HG02852 (cell line): ENCODE results near the gene TEF.
"Not testable (repeated sequence)": the region's sequence is repeated elsewhere in the genome, so short reads cannot be mapped to it uniquely, and the experiment has no call there.

Experiments used
- ATAC-seq: cut with Tn5 transposase; IDR thresholded peaks from one replicate; pipeline ENCODE4 v1.9.1; 2021; ENCODE audit warnings: mild to moderate bottlenecking, moderate library complexity; ENCODE audit not compliant: unreplicated experiment

TEF gene

GRCh38 chr22:41417622-41418390 is 36.1 kb downstream of the TEF start:
- ATAC-seq = no peak

DNA sequence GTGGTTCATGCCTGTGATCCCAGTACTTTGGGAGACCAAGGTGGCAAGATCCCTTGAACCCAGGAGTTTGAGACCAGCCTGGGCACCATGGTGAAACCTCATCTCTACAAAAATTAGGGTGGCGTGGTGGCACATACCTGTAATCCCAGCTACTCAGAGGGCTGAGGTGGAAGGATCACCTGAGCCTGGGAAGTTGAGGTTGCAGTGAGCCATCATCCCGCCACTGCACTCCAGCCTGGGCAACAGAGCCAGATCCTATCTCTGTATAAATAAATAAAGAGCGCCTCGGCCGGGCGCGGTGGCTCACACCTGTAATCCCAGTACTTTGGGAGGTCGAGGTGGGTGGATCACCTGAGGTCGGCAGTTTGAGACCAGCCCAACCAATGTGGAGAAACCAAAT is 37.0 kb downstream of the TEF start:
- no peak for ATAC-seq

DNA sequence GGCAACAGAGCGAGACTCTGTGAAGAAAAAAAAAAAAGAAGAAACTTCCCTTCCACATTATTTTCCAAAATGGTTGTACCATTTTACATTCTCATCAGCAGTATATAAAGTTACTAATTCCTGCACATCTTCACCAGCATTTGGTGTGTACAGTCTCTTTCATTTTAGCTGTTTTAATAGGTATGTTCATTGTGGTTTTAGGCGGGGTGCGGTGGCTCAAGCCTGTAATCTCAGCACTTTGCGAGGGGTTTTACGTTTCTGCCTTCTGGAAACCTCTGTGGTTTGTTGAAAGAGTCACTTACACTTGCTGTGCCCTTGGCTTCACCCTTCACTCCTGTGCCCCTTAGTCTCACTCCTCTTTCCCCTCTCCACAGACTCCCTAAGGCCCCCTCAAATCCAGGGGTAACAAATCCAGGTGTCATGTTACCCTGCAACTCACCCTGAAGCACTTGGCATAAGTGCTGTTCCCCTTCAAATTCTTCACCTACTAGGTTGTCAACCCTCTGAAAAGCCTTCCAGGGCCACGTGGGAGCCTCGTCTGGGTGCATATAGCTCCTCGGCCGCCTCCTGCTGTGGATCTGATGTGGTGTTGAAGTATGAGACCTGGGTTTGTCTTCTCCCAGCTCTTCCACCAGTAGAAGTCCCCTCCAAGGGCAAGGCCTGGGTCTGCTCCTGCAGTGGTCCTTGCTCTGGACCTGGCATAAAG is 44.1 kb downstream of the TEF start:
- ATAC-seq = no peak

DNA sequence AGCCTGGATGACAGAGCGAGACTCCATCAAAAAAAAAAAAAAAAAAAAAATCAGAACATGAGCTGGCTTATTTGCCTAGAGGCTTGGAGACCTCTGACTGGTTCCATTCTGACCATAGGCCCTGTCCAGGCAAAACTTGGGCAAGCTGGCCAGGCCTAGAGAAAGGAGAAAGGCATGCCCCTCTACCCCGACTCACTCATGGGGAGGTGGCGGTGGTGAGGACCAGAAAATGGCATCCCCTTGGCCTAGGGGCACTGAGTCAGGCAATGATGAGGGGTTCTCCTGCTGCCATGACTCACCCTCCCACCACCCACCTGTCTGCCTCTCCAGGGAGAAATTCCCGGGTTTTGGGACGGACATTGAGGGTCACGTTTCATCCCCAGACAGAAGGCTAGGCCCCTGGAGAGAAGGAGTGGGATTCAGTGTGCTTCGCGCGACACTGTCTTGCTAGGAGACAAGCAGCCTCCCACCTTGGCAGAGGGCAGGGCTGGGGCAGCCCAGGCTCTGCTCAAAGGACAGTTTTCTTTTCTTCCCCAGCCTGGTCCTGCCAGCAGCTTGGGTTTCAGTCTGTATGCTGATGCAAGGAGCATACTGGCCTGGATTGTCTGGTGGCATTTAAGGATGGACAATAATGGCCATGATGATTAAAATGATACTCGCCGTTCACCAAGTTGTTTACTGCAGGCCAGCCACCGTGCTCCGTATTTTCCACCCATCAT is 47.6 kb downstream of the TEF start:
- ATAC-seq = no peak

- ATAC-seq = no peak
Measured at GRCh38 chr22:41429951-41430332, 48.2 kb downstream of the TEF start.

DNA sequence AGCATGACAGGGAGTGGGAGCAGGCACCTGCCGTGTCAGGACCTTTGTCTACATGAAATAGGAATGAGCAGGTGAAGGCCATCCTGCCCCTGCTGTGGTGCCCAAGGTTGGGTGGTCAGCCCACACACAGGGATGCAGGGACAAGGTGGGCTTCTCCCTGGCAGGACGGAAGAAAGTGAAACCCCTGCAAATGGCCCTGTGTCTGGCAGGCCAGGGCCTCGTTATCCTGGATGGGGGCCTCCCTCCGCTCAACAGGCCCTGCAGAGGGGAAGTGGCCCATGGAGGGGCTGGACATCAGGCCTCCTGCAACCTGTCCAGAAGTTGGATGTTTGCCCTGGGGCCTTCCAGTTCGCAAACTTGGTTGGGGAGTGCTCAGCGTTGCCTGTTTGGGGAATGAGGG is 49.9 kb downstream of the TEF start:
- ATAC-seq = no peak

DNA sequence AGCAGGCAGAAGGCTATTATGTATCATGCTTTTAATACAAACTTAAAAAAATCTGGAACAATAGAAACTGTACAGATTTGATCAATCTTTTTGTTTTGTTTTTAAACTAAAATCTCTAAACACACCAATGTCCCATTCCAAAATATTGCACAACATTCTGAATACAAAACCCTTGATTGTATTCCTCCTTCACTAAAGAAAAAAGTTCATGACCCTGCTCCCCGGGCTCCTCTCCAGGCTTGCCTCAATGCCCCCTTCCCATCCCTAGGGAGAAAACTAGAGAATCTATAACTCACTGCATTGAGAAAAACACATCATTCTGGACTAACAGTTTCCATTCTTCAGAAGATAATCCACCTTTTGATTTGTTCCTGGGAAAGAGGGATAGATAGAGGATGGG is 51.7 kb downstream of the TEF start:
- ATAC-seq = not testable (repeated sequence)

- not testable (repeated sequence) for ATAC-seq
Measured at GRCh38 chr22:41434361-41435003, 52.7 kb downstream of the TEF start.

GRCh38 chr22:41435560-41435959 is 53.8 kb downstream of the TEF start:
- ATAC-seq = no peak

GRCh38 chr22:41436322-41437113 is 54.8 kb downstream of the TEF start:
- no peak for ATAC-seq

DNA sequence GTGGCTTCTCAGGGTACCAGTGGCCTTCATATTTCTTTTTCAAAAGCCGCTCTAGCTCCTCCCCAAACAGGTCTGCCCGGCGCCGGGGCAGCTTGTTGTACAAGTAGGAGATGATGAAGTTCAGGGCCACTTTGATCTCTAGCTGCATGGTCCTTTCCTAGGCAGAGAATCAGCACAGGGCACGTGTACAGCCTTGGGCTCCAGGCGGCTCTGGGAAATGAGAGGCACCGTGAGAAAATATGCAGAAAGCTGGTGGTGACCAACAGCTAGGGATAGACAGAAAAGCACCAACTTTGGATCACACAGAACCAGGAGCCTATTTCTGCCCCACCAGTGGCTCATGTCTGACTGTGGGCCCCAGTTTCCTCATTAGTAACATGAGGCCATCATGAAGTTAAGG is 55.5 kb downstream of the TEF start:
- no peak for ATAC-seq

DNA sequence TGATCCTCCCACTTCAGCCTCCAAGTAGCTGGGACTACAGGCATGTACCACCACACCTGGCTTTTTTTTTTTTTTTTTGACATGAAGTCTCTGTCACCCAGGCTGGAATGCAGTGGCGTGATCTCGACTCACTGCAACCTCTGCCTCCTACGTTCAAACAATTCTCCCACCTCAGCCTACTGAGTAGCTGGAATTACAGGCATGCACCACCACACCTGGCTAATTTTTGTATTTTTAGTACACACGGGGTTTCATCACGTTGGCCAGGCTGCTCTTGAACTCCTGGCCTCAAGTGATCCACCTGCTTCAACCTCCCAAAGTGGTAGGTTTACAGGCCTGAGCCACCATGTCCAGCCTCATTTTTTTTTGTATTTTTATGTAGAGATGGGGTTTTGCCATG is 58.8 kb downstream of the TEF start:
- ATAC-seq = not testable (repeated sequence)

- ATAC-seq = no peak
Measured at GRCh38 chr22:41442240-41442792, 60.6 kb downstream of the TEF start.

GRCh38 chr22:41444360-41445128 is 62.8 kb downstream of the TEF start:
- peak; percentile 47 for ATAC-seq

DNA sequence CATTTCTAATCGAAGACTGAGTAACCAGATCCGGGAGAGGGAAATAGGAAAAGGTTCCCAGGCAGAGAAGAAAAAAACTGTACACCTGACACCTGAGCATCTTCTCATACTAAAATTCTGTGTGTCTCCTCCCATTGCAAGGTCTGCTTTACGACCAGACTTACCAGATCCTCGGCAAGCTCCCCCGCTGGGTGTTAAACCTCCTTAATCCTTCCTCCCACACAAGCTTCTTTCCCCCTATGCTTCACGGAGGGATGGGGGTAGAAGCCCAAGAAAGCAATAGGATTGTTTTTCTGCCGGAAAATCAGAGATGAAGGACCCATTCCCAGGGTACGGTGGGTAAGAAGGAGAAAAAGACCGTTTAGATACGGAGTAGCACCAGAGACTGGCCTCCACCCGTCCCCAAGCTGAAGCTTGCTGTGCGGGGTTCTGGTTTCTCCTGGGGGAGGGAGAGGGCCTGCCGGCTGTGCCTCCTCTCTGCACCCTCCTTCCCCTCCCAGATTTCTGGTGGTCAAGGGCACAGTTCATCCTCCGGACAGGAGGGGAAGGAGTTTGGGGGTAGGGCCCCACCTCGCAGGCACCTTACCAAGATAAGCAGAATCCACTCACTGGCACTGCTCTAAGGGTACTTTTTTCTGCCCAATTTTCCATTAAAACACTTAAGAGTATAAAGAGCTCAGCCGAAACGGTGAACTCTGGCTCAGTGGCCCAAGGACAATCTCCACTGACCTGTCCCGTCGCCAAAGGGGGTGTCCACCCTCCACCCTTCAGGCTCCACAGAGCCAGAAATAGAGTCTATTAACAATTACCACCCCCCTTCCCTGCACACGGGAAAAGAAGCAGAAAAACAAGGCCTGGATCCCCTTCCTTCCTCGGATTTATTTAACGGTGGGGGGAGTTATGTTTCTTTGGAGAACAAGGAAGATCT is 63.7 kb downstream of the TEF start:
- no peak for ATAC-seq

GRCh38 chr22:41446057-41446501 is 64.3 kb downstream of the TEF start:
- ATAC-seq = no peak

DNA sequence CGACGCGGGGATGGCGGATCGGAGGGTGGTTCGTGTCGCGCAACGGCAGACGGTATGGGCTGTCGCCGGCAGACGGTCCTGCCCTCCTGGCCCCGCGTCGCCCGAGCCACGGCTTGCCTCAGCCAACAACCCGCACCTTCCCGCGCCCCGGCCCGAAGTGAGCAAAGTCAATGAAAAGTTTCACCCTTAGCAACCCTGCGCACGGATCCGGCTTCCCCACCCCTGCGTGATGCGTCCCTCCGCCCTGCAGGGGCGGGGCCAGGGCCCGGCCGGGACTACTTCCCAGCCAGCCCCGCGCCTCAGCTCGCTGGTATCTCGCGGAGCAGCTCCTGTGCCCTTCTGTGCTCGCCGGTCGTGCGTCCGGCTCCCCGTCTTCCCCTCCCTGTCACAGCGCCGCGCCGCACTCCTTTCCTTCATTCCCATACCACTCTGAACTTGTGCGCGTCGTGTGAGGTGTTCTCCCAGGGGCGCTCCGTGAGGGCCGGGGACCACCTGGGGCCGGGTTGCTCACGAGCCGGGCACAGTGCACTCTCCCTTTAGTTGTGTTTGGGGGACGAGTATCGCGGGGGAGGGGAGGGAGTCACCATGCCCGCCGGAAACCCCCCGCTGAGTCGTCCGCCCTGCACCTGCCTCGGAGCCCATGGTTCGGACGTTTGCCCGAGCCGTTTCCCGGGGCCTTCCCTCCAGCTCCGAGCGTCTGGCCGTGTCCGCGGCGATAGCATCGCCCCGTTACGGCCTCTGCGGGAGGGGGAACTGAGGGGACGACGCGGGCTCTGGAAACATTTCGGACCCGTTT is 65.1 kb downstream of the TEF start, which contains the start of gene TOB2:
TSS of gene TOB2 (minus strand) at position 163 of the 796 bp plus-strand sequence. CDS start 9,456 bp downstream, outside the sequence.
- ATAC-seq = peak; percentile 23
